Activated naive CD4-positive, alpha-beta T cell treated with anti-CD3 and anti-CD28 coated beads, Interleukin-2, amount 10 ng/mL, durations not matched to agents 7 days and 5 days (primary cell): ENCODE data around the gene HLA-DRA.
"Not testable (repeated sequence)": the region's sequence is repeated elsewhere in the genome, so short reads cannot be mapped to it uniquely, and the experiment has no call there.

Experiments used
- CTCF ChIA-PET: fragments of 350-600 bp; sonication (Branson Sonifier 250); formaldehyde crosslinking; loops from one replicate; lab custom pipeline; 2021; ENCODE audit warnings: antibody characterized with exemption; lab: Charles Lee
- DNase-seq: peaks from one replicate; pipeline ENCODE4 v3.0.0-alpha.2; 2020
- H3K27ac Mint-ChIP-seq: one replicate; pipeline ENCODE4 v1.8.0; 2021; ENCODE audit warnings: mild to moderate bottlenecking, moderate library complexity, mixed read lengths
- H3K27me3 Mint-ChIP-seq: one replicate; pipeline ENCODE4 v1.8.0; 2021; ENCODE audit warnings: mild to moderate bottlenecking, mixed read lengths
- H3K36me3 Mint-ChIP-seq: one replicate; pipeline ENCODE4 v1.8.0; 2021; ENCODE audit warnings: mixed read lengths
- H3K4me1 Mint-ChIP-seq: one replicate; pipeline ENCODE4 v1.8.0; 2021; ENCODE audit warnings: mixed read lengths
- H3K4me3 Mint-ChIP-seq: one replicate; pipeline ENCODE4 v1.8.0; 2021; ENCODE audit warnings: mild to moderate bottlenecking, moderate library complexity, mixed read lengths
- H3K9me3 Mint-ChIP-seq: one replicate; pipeline ENCODE4 v1.8.0; 2021; ENCODE audit warnings: mixed read lengths

HLA-DRA gene

GRCh38 chr6:32473376-32474348 is 34.0 kb downstream of the HLA-DRA start:
- CTCF ChIA-PET, H3K27ac Mint-ChIP-seq, DNase-seq: not testable (repeated sequence)

GRCh38 chr6:32475392-32476206 is 35.9 kb downstream of the HLA-DRA start:
- DNase-seq: no peak
- no peaks in the 10 kb centered on the region for H3K36me3 Mint-ChIP-seq
- no peak overlapping the region for H3K27ac Mint-ChIP-seq
- CTCF ChIA-PET: no interaction called here
- H3K27me3 Mint-ChIP-seq: peaks cover 27% of the 10 kb centered on the region
- no peaks in the 10 kb centered on the region for H3K9me3 Mint-ChIP-seq
- peaks cover 3% of the 10 kb centered on the region for H3K4me1 Mint-ChIP-seq
- H3K4me3 Mint-ChIP-seq: no peak overlapping the region

More at GRCh38 chr6:32473376-32474348, 34.0 kb downstream of the HLA-DRA start:
- not testable (repeated sequence) for H3K4me3 Mint-ChIP-seq, H3K4me1 Mint-ChIP-seq, H3K36me3 Mint-ChIP-seq, H3K9me3 Mint-ChIP-seq
- H3K27me3 Mint-ChIP-seq: peaks cover 16% of the 10 kb centered on the region

GRCh38 chr6:32483968-32484613 is 44.4 kb downstream of the HLA-DRA start:
- no peak for DNase-seq
- no peak overlapping the region for H3K4me3 Mint-ChIP-seq
- no peak overlapping the region for H3K27ac Mint-ChIP-seq
- H3K27me3 Mint-ChIP-seq: peaks cover 35% of the 10 kb centered on the region
- no peaks in the 10 kb centered on the region for H3K9me3 Mint-ChIP-seq
- CTCF ChIA-PET: interaction anchor here (1.3 kb wide), 1 partner anchor 208 kb away, joined by 3 read pairs; no protein-coding TSS in a partner anchor
- no peaks in the 10 kb centered on the region for H3K4me1 Mint-ChIP-seq
- no peaks in the 10 kb centered on the region for H3K36me3 Mint-ChIP-seq

- Mint-ChIP-seq H3K36me3 (no peaks in the 10 kb centered on the region), H3K27me3 (peaks cover 29% of the 10 kb centered on the region), H3K4me3 (no peak overlapping the region), H3K4me1 (no peaks in the 10 kb centered on the region), H3K27ac (no peak overlapping the region), H3K9me3 (no peaks in the 10 kb centered on the region)
- DNase-seq: no peak
- CTCF ChIA-PET: no interaction called here
These were observed 44.9 kb downstream of the HLA-DRA start for GRCh38 chr6:32484614-32484998.

- no peak for DNase-seq
- CTCF ChIA-PET: no interaction called here
- Mint-ChIP-seq H3K4me1 (no peaks in the 10 kb centered on the region), H3K27me3 (peaks cover 15% of the 10 kb centered on the region), H3K4me3 (no peak overlapping the region), H3K9me3 (no peaks in the 10 kb centered on the region), H3K36me3 (no peaks in the 10 kb centered on the region), H3K27ac (no peak overlapping the region)
These were observed 48.4 kb downstream of the HLA-DRA start for GRCh38 chr6:32488083-32488482.

- no peaks in the 10 kb centered on the region for H3K4me1 Mint-ChIP-seq
- no peak overlapping the region for H3K27ac Mint-ChIP-seq
- no peak for DNase-seq
- H3K36me3 Mint-ChIP-seq: no peaks in the 10 kb centered on the region
- H3K9me3 Mint-ChIP-seq: no peaks in the 10 kb centered on the region
- CTCF ChIA-PET: no interaction called here
- peaks cover 4% of the 10 kb centered on the region for H3K27me3 Mint-ChIP-seq
- no peak overlapping the region for H3K4me3 Mint-ChIP-seq
These were observed 52.0 kb downstream of the HLA-DRA start for GRCh38 chr6:32491700-32492099.

GRCh38 chr6:32492351-32492750 is 52.7 kb downstream of the HLA-DRA start:
- no peaks in the 10 kb centered on the region for H3K9me3 Mint-ChIP-seq
- no peak for DNase-seq
- H3K4me1 Mint-ChIP-seq: no peaks in the 10 kb centered on the region
- no peaks in the 10 kb centered on the region for H3K36me3 Mint-ChIP-seq
- CTCF ChIA-PET: no interaction called here
- no peak overlapping the region for H3K27ac Mint-ChIP-seq
- H3K4me3 Mint-ChIP-seq: no peak overlapping the region
- peaks cover 4% of the 10 kb centered on the region for H3K27me3 Mint-ChIP-seq
